Right ventricle myocardium superior (tissue), 1 donor: ENCODE measurements around the gene TBCK. TPM values are rescaled to one million over a fixed set of nuclear protein-coding genes. Genes with fewer than 3 reads are reported as not detected.
"Not testable (repeated sequence)": the region's sequence is repeated elsewhere in the genome, so short reads cannot be mapped to it uniquely, and the experiment has no call there.

Source experiments
- ATAC-seq: fragments of 200-7000 bp; cut with Tn5 transposase; one replicate; pipeline ENCODE4 v1.9.1; 2020; ENCODE audit warnings: mild to moderate bottlenecking; ENCODE audit not compliant: poor library complexity
- DNase-seq: peaks from one replicate; pipeline ENCODE4 v3.0.0-alpha.2; 2020
- intact Hi-C: fragments of 100-400 bp; cut with DNase I; formaldehyde crosslinking; loops from one replicate; pipeline ENCODE4 v1.11.2; 2022
- total RNA-seq: library from RNA; stranded (reverse); fragmentation: NEBNext Ultra II Directional; extraction: Animal tissue kit (Norgen Biotek cat#: 25700); gene quantifications from one replicate; pipeline ENCODE4 v1.2.1, GENCODE V29; 2021
- donor health status: DM: no; HTN: yes; CAD: no; lungs with severe emphysema.

Gene TBCK
- total RNA-seq, 1 donor from 2014 or later, result 17.0 TPM

DNA sequence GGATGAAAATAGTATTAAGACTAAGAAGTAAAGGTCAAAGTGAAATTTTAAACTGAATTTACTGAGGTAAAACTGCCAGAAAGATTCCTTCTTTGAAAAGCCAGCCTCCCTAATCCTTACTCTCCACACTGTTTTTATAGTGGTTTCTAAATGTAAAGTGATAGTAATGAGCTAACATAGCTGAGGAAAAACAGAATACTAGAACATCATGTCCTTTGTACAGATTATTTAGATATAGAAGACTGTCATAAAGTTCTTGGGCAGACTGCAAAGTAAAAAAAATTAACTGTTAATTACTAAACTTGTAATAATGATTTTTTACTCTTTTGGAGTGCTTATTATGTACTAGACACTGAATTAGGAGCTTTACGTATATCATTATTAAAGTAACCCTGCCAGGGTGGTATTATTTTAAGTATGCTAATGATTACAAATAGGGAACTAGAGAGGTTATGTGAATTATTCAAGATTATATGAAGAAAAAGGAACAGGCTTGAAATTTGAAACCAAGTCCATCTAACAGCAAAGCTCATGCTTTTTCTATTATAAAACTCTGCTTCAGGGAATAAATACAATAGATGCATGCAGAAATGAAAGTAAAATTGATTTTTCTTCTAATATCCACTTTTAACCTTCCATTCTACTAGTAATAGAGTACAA, 150.5 kb downstream of the TBCK start:
- DNase-seq (no peak), ATAC-seq (no peak)
- intact Hi-C loops, result no loop called here

- no peak for DNase-seq
- intact Hi-C loops, result no loop called here
- no peak for ATAC-seq
Measured at GRCh38 chr4:106162278-106162677, 153.7 kb downstream of the TBCK start.

DNA sequence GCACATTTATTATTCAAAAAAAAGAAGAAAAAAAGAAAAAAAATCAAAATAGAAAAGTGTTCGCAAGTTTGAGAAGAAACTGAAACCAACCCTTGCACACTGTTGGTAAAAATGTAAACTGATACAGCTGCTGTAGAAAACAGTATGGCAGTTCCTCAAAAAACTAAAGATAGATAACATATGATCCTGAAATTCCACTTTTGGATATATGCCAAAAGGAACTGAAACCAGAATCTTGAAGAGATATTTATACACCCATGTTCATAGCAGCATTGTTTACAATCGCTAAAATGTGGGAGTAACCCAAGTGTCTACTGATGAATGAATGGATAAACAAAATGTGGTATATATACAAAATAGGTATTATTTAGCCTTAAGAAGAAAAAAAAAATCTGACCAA, 155.4 kb downstream of the TBCK start:
- no peak for DNase-seq
- no peak for ATAC-seq
- intact Hi-C loops, result no loop called here

- intact Hi-C loops, result no loop called here
- DNase-seq (no peak), ATAC-seq (no peak)
Measured at GRCh38 chr4:106149911-106150310, 166.1 kb downstream of the TBCK start.

- ATAC-seq (no peak), DNase-seq (no peak)
- intact Hi-C loops, result no loop called here
Measured at GRCh38 chr4:106149026-106149425, 167.0 kb downstream of the TBCK start.

GRCh38 chr4:106142616-106143127, 173.3 kb downstream of the TBCK start:
- DNase-seq, result no peak
- intact Hi-C loops, result no loop called here
- no peak for ATAC-seq

GRCh38 chr4:106140601-106141000, 175.4 kb downstream of the TBCK start:
- intact Hi-C loops, result no loop called here
- ATAC-seq, result no peak
- DNase-seq, result no peak

- ATAC-seq (no peak), DNase-seq (no peak)
- intact Hi-C loops, result no loop called here
Measured at GRCh38 chr4:106136777-106137331, 179.2 kb downstream of the TBCK start.

- no peak for DNase-seq
- intact Hi-C loops, result no loop called here
- ATAC-seq, result no peak
Measured at GRCh38 chr4:106132045-106132444, 184.0 kb downstream of the TBCK start.

- DNase-seq (no peak), ATAC-seq (no peak)
- intact Hi-C loops, result no loop called here
Measured at GRCh38 chr4:106126062-106126461, 189.9 kb downstream of the TBCK start.

- DNase-seq, ATAC-seq, intact Hi-C loops: not testable (repeated sequence)
Measured at GRCh38 chr4:106119949-106120555, 196.0 kb downstream of the TBCK start.

DNA sequence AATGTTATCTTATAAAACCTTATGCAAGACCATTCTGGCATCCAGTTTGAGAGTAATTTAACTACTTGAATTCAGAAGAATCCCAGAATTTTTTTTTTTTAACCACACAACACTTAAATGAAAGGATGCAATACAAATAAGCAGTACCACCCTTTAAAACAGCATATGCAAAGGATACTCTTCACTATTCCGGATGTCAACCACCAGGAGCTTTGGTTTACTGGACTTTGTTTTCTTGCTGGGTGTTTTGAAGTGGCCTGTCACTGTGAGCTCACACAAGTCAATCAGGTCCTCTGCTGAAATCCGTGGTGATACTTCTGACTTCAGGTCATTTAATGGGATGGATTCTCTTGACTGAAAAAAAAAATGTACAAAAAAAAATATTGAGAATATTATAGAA, 200.0 kb downstream of the TBCK start:
- ATAC-seq (no peak), DNase-seq (no peak)
- intact Hi-C loops, result no loop called here

GRCh38 chr4:106114270-106114669, 201.7 kb downstream of the TBCK start:
- DNase-seq (no peak), ATAC-seq (no peak)
- intact Hi-C loops, result no loop called here

DNA sequence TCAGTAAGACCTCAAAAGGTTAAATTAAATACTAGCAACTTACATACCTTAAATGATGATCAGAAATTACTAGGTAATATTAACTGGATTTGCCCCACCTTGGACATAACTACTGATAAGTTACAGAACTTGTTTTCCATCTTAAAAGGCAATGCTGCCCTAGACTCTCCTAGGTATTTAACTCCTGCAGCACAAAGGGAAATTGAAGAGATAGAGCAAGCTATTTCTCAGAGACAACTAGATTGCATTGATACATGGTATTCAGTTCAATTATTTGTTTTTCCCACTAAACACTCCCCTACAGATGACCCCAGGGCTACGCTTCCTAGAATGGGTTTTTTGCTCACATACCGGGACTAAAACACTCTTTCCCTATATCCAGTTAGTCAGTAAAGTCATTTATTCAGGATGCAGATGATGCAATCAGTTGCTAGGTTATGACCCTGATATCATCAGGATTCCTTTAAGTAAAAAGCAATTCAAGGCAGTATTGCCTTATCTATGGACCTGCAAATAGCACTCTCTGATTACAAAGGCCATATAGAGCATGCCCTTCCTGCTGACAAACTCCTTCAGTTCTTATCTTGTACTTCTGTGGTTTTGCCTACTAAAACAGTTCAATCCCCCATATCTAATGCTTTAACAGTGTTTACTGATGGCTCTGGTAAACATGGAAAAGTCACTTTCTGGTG, 204.1 kb downstream of the TBCK start:
- ATAC-seq, intact Hi-C loops, DNase-seq: not testable (repeated sequence)

DNA sequence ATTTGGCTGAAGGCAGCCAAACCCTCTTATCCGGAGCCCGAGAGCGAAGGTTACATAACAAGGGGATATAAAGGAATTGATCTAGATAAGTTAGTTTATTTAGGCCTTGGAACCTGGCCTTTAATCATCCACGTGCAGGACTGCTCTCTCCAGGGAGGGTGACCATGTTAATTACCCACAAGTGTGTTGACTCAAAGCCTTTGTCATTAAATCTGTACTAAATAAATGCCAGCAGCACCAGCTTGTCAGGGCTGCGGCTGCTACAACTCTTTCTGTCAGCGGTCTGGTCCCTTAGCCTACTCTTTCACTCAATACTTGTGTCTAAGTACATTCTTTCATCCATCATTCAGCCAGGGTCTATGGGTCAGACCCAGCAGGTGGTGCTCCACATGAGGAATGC, 206.1 kb downstream of the TBCK start:
- intact Hi-C loops, result no loop called here
- no peak for DNase-seq

DNA sequence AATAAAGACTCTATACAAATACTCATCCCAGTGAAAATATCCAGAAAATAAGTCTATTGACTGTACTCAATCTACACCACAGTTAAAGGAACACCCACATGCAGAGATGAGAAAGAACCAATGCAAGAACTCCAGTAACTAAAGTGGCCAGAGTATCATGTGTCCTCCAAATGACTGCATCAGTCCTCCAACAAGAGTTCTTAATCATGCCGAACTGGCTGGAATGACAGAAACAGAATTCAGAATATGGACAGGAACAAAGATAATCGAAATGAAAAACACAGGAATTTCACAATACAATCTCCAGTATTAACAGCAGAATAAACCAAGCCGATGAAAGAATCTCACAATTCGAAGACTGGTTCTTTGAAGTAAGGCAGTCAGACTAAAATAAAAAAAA, 210.3 kb downstream of the TBCK start:
- intact Hi-C loops, result no loop called here
- ATAC-seq (no peak), DNase-seq (no peak)

More for the DNA sequence above, 206.1 kb downstream of the TBCK start:
- ATAC-seq, result no peak

DNA sequence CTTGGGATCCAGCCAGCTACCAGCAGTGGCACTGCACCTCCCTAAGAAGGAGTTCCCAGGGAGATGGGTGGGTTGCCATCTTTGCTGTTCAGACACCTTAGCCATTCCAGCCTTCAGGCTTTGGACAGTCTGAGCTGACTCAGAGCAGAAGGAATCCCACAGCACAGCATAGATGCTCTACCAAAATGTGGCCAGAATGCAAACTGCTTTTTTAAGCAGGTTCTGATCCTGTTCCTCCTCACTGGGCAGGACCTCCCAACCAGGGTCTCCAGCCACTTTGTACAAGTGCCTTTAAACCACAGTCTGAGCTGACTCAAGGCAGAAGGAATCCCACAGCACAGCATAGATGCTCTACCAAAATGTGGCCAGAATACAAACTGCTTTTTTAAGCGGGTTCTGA, 211.7 kb downstream of the TBCK start:
- intact Hi-C loops, result no loop called here
- DNase-seq (no peak), ATAC-seq (no peak)

GRCh38 chr4:106096454-106096853, 219.6 kb downstream of the TBCK start:
- ATAC-seq, result no peak
- no peak for DNase-seq

GRCh38 chr4:106095408-106095807, 220.6 kb downstream of the TBCK start:
- ATAC-seq, result no peak
- intact Hi-C loops, result no loop called here
- DNase-seq, result no peak

More at GRCh38 chr4:106096454-106096853, 219.6 kb downstream of the TBCK start:
- intact Hi-C loops, result no loop called here
